ENCODE data around the gene SFT2D1. TPM values are rescaled to one million over a fixed set of nuclear protein-coding genes. Genes with fewer than 3 reads are reported as not detected.
"Not testable (repeated sequence)": the region's sequence is repeated elsewhere in the genome, so short reads cannot be mapped to it uniquely, and the experiment has no call there.

The SFT2D1 gene
- total RNA-seq, 1 donor from 2014 or later: 19.3 TPM

- intact Hi-C loops (cut with micrococcal nuclease): no loop called here
- peaks cover 76% of the 10 kb centered on the region for H3K4me1 ChIP-seq
- no peaks in the 10 kb centered on the region for H3K9me3 ChIP-seq (replicated peaks)
- H3K4me3 ChIP-seq: no peak overlapping the region
- H3K36me3 ChIP-seq: peaks cover 36% of the 10 kb centered on the region
- no peak overlapping the region for H3K27ac ChIP-seq (replicated peaks)
- no peak for DNase-seq
- no peak for TF ChIP-seq CTCF (IDR thresholded peaks at IDR 0.05; ENCODE audit: borderline replicate concordance)
- H3K27me3 ChIP-seq (ENCODE audit: low read depth): no peaks in the 10 kb centered on the region
These were observed 28.1 kb upstream of the SFT2D1 start for GRCh38 chr6:166370489-166370888.

- no peak for TF ChIP-seq CTCF (IDR thresholded peaks at IDR 0.05; ENCODE audit: borderline replicate concordance)
- intact Hi-C loops (cut with micrococcal nuclease): no loop called here
- no peak overlapping the region for H3K4me3 ChIP-seq
- DNase-seq: no peak
- no peaks in the 10 kb centered on the region for H3K27me3 ChIP-seq (ENCODE audit: low read depth)
- H3K9me3 ChIP-seq (replicated peaks): no peaks in the 10 kb centered on the region
- H3K4me1 ChIP-seq: peaks cover 83% of the 10 kb centered on the region
- peaks cover 39% of the 10 kb centered on the region for H3K36me3 ChIP-seq
- no peak overlapping the region for H3K27ac ChIP-seq (replicated peaks)
These were observed 27.4 kb upstream of the SFT2D1 start for GRCh38 chr6:166369782-166370181.

- Histone ChIP-seq H3K36me3 (peaks cover 60% of the 10 kb centered on the region), H3K9me3 (replicated peaks) (no peaks in the 10 kb centered on the region), H3K4me3 (no peak overlapping the region), H3K4me1 (peaks cover 96% of the 10 kb centered on the region), H3K27me3 (ENCODE audit: low read depth) (no peaks in the 10 kb centered on the region), H3K27ac (replicated peaks) (peak overlapping the region; percentile 83)
- TF ChIP-seq CTCF (IDR thresholded peaks at IDR 0.05; ENCODE audit: borderline replicate concordance): no peak
- DNase-seq: no peak
- intact Hi-C loops (cut with micrococcal nuclease): no loop called here
These were observed 24.6 kb upstream of the SFT2D1 start for GRCh38 chr6:166366921-166367320.

- Histone ChIP-seq H3K4me1 (peaks cover 94% of the 10 kb centered on the region), H3K27me3 (ENCODE audit: low read depth) (no peaks in the 10 kb centered on the region), H3K4me3 (no peak overlapping the region), H3K36me3 (peaks cover 60% of the 10 kb centered on the region), H3K9me3 (replicated peaks) (no peaks in the 10 kb centered on the region), H3K27ac (replicated peaks) (peak overlapping the region; percentile 83)
- no peak for TF ChIP-seq CTCF (IDR thresholded peaks at IDR 0.05; ENCODE audit: borderline replicate concordance)
- DNase-seq: no peak
- intact Hi-C loops (cut with micrococcal nuclease): no loop called here
These were observed 23.5 kb upstream of the SFT2D1 start for GRCh38 chr6:166365806-166366205.

GRCh38 chr6:166365221-166365620 is 22.9 kb upstream of the SFT2D1 start:
- H3K36me3 ChIP-seq: peaks cover 56% of the 10 kb centered on the region
- intact Hi-C loops (cut with micrococcal nuclease): no loop called here
- H3K9me3 ChIP-seq (replicated peaks): no peaks in the 10 kb centered on the region
- no peak for DNase-seq
- peaks cover 96% of the 10 kb centered on the region for H3K4me1 ChIP-seq
- peak overlapping the region; percentile 36 for H3K4me3 ChIP-seq
- no peak for TF ChIP-seq CTCF (IDR thresholded peaks at IDR 0.05; ENCODE audit: borderline replicate concordance)
- H3K27ac ChIP-seq (replicated peaks): peak overlapping the region; percentile 83
- H3K27me3 ChIP-seq (ENCODE audit: low read depth): no peaks in the 10 kb centered on the region

GRCh38 chr6:166364456-166364855 is 22.1 kb upstream of the SFT2D1 start:
- no peak for DNase-seq
- H3K27me3 ChIP-seq (ENCODE audit: low read depth): no peaks in the 10 kb centered on the region
- peak overlapping the region; percentile 83 for H3K27ac ChIP-seq (replicated peaks)
- H3K4me1 ChIP-seq: peaks cover 88% of the 10 kb centered on the region
- TF ChIP-seq CTCF (IDR thresholded peaks at IDR 0.05; ENCODE audit: borderline replicate concordance): no peak
- H3K9me3 ChIP-seq (replicated peaks): no peaks in the 10 kb centered on the region
- intact Hi-C loops (cut with micrococcal nuclease): no loop called here
- H3K36me3 ChIP-seq: peaks cover 49% of the 10 kb centered on the region
- H3K4me3 ChIP-seq: peak overlapping the region; percentile 36

GRCh38 chr6:166362427-166362826 is 20.1 kb upstream of the SFT2D1 start:
- H3K27me3 ChIP-seq (ENCODE audit: low read depth); H3K9me3 ChIP-seq (replicated peaks); intact Hi-C loops (cut with micrococcal nuclease); DNase-seq; H3K4me3 ChIP-seq: not testable (repeated sequence)
- Histone ChIP-seq H3K4me1 (peaks cover 69% of the 10 kb centered on the region), H3K27ac (replicated peaks) (peak overlapping the region; percentile 83), H3K36me3 (peaks cover 34% of the 10 kb centered on the region)

Measured in left ventricle myocardium inferior (tissue), 1 donor.